ENCODE results near the gene THRAP3.

The THRAP3 gene, protein sequence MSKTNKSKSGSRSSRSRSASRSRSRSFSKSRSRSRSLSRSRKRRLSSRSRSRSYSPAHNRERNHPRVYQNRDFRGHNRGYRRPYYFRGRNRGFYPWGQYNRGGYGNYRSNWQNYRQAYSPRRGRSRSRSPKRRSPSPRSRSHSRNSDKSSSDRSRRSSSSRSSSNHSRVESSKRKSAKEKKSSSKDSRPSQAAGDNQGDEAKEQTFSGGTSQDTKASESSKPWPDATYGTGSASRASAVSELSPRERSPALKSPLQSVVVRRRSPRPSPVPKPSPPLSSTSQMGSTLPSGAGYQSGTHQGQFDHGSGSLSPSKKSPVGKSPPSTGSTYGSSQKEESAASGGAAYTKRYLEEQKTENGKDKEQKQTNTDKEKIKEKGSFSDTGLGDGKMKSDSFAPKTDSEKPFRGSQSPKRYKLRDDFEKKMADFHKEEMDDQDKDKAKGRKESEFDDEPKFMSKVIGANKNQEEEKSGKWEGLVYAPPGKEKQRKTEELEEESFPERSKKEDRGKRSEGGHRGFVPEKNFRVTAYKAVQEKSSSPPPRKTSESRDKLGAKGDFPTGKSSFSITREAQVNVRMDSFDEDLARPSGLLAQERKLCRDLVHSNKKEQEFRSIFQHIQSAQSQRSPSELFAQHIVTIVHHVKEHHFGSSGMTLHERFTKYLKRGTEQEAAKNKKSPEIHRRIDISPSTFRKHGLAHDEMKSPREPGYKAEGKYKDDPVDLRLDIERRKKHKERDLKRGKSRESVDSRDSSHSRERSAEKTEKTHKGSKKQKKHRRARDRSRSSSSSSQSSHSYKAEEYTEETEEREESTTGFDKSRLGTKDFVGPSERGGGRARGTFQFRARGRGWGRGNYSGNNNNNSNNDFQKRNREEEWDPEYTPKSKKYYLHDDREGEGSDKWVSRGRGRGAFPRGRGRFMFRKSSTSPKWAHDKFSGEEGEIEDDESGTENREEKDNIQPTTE

GRCh38 chr1:36223996-36224536 lies at the start of gene THRAP3:
THRAP3 (plus strand) TSS chr1:36224443; CDS start chr1:36282564, 58,121 bp downstream.
- Histone ChIP-seq H3K79me2 (ENCODE audit: control insufficient read depth, insufficient read depth, low read length, unreplicated experiment) (peaks cover 42% of the 10 kb centered on the region), H3K4me3 (ENCODE audit: low read depth, low read length) (peak within 1 kb of the TSS; percentile 98), H3K36me3 (ENCODE audit: insufficient read depth, low read length) (peaks cover 16% of the 10 kb centered on the region; the same call in 1 of the 2 replicates), H3K27ac (ENCODE audit: low read depth, low read length) (peak within 1 kb of the TSS; percentile 98), H3K4me1 (ENCODE audit: control insufficient read depth, insufficient read depth, low read length, unreplicated experiment) (peaks cover 17% of the 10 kb centered on the region), H3K27me3 (ENCODE audit: insufficient read depth, low read length) (no peaks in the 10 kb centered on the region), H2AFZ (ENCODE audit: low read length, unreplicated experiment) (peak within 1 kb of the TSS; percentile 47)

GRCh38 chr1:36174713-36175112 lies 49.5 kb upstream of the THRAP3 start:
- Histone ChIP-seq H2AFZ (ENCODE audit: low read length, unreplicated experiment) (no peak overlapping the region), H3K4me1 (ENCODE audit: control insufficient read depth, insufficient read depth, low read length, unreplicated experiment) (peaks cover 37% of the 10 kb centered on the region), H3K27me3 (ENCODE audit: insufficient read depth, low read length) (no peaks in the 10 kb centered on the region), H3K36me3 (ENCODE audit: insufficient read depth, low read length) (peaks cover 46% of the 10 kb centered on the region), H3K27ac (ENCODE audit: low read depth, low read length) (peak overlapping the region; percentile 69; the same call in 1 of the 2 replicates), H3K4me3 (ENCODE audit: low read depth, low read length) (no peak overlapping the region), H3K79me2 (ENCODE audit: control insufficient read depth, insufficient read depth, low read length, unreplicated experiment) (peaks cover 53% of the 10 kb centered on the region)

DNA sequence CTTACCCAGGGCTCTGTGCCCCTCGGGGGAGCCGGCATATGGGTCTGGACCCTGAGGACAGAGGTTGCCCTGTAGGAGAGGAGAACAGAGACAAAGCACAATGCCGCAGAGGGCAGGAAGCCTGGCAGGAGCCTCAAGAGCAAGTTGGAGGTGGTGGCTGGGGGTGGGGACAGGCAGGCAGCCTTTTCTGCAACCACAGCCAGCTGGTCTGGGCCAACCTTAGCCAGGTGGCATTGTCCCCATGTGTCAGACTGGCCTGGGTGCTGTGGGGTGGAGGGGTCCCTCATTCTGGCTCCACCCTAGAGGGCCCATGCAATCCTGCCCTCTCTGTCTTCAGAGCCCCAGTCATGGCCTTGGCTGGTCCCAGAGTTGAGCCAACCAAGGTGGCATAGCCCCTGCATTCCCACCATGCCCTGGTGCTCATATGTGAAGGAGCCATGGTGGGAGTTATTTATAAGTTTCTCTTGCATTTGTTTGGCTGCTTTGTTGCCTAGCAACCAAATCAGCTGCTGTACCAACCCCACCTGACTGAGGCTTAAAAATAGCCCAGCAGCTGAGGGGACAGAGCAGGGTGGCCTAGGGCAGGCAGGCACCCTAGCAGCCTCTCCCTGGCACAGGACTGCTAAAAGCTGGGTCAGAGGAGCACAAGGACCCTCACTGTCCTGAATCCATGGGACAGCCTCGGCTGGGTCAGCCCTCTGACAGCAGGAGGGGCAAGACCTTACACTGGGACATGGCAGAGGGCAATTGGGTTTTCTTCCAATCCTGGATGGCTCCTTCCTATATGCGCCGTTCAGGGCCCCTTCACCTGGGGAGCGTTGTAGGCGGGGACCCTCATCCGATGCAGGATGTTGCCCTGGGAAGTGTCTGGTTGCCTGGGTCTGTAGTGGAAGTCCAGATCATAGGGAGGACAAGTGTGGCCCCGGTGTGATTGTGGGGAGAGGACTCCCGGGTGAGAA lies 48.8 kb upstream of the THRAP3 start:
- Histone ChIP-seq H3K36me3 (ENCODE audit: insufficient read depth, low read length) (peaks cover 46% of the 10 kb centered on the region), H3K27me3 (ENCODE audit: insufficient read depth, low read length) (no peaks in the 10 kb centered on the region), H3K4me3 (ENCODE audit: low read depth, low read length) (no peak overlapping the region), H3K79me2 (ENCODE audit: control insufficient read depth, insufficient read depth, low read length, unreplicated experiment) (peaks cover 47% of the 10 kb centered on the region), H3K27ac (ENCODE audit: low read depth, low read length) (peak overlapping the region; percentile 69; the same call in 1 of the 2 replicates), H2AFZ (ENCODE audit: low read length, unreplicated experiment) (no peak overlapping the region), H3K4me1 (ENCODE audit: control insufficient read depth, insufficient read depth, low read length, unreplicated experiment) (peaks cover 36% of the 10 kb centered on the region)

DNA sequence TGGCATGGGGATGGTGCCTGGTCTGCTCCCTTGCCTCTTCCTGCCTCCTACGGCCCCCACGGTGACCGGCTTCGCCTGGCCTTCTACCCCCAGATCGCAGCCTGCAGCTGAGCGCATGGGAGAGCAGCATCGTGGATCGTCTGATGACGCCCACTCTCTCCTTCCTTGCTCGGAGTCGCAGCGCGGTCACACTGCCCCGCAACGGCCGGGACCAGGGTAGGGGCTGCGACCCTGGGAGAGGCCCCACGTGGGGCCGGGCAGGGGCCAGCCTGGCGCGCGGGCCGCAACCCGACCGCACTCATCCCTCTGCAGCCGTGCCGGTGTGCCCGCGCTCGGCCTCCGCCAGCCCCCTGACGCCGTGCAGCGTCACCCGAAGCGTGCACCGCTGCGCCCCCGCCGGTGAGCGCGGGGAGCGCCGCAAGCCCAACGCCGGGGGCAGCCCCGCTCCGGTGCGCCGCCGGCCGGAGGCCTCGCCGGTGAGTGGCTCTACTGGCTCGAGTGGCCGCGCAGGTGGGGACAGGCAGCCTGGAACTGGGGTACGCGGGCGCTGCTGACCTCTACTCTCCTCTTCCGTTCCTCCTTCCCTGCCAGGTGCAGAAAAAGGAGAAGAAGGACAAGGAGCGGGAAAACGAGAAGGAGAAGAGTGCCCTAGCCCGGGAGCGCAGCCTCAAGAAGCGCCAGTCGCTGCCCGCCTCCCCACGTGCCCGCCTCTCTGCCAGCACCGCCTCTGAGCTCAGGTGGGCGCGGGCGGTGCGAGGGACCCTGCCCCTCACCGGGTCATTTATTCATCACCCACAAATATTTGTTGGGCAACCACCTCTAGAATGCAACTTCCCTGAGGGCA lies 47.9 kb upstream of the THRAP3 start:
- H3K27ac ChIP-seq (ENCODE audit: low read depth, low read length) = peak overlapping the region; percentile 69; the same call in 1 of the 2 replicates
- H2AFZ ChIP-seq (ENCODE audit: low read length, unreplicated experiment) = no peak overlapping the region
- H3K79me2 ChIP-seq (ENCODE audit: control insufficient read depth, insufficient read depth, low read length, unreplicated experiment) = peaks cover 38% of the 10 kb centered on the region
- peaks cover 27% of the 10 kb centered on the region for H3K4me1 ChIP-seq (ENCODE audit: control insufficient read depth, insufficient read depth, low read length, unreplicated experiment)
- no peaks in the 10 kb centered on the region for H3K27me3 ChIP-seq (ENCODE audit: insufficient read depth, low read length)
- no peak overlapping the region for H3K4me3 ChIP-seq (ENCODE audit: low read depth, low read length)
- peaks cover 47% of the 10 kb centered on the region; the same call in 1 of the 2 replicates for H3K36me3 ChIP-seq (ENCODE audit: insufficient read depth, low read length)

DNA sequence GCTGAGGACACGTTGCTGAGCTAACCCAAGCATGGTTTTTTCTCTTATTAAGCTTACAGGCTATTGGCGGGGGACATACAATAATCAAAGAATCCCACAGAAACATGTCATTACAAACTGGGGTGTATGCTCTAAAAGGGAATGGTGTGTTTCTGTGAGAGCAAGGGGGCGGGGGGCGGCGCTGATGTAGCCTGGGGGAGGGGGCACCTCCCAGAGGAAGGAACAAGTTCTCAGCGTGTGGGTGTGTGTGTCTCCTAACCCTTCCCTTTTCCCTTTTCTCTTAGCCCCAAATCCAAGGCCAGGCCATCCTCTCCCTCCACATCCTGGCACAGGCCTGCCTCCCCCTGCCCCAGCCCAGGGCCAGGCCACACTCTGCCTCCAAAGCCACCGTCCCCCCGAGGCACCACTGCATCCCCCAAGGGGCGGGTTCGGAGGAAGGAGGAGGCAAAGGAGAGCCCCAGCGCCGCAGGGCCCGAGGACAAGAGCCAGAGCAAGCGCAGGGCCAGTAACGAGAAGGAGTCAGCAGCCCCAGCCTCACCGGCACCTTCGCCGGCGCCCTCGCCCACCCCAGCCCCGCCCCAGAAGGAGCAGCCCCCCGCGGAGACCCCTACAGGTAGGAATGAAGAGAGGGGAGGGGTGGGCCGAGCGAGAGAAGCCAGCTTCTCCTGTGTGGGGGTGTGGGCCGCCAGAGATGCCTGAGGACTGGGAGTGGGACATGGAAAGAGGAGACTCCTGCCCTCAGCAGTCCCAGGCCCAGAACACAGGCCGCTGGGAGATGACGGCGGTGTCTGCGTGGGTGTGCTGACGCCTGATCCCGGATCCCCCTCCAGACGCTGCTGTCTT lies 46.4 kb upstream of the THRAP3 start:
- Histone ChIP-seq H3K4me3 (ENCODE audit: low read depth, low read length) (no peak overlapping the region), H2AFZ (ENCODE audit: low read length, unreplicated experiment) (no peak overlapping the region), H3K27me3 (ENCODE audit: insufficient read depth, low read length) (no peaks in the 10 kb centered on the region), H3K36me3 (ENCODE audit: insufficient read depth, low read length) (peaks cover 37% of the 10 kb centered on the region; the same call in 1 of the 2 replicates), H3K27ac (ENCODE audit: low read depth, low read length) (no peak overlapping the region), H3K4me1 (ENCODE audit: control insufficient read depth, insufficient read depth, low read length, unreplicated experiment) (peaks cover 16% of the 10 kb centered on the region), H3K79me2 (ENCODE audit: control insufficient read depth, insufficient read depth, low read length, unreplicated experiment) (peaks cover 25% of the 10 kb centered on the region)

DNA sequence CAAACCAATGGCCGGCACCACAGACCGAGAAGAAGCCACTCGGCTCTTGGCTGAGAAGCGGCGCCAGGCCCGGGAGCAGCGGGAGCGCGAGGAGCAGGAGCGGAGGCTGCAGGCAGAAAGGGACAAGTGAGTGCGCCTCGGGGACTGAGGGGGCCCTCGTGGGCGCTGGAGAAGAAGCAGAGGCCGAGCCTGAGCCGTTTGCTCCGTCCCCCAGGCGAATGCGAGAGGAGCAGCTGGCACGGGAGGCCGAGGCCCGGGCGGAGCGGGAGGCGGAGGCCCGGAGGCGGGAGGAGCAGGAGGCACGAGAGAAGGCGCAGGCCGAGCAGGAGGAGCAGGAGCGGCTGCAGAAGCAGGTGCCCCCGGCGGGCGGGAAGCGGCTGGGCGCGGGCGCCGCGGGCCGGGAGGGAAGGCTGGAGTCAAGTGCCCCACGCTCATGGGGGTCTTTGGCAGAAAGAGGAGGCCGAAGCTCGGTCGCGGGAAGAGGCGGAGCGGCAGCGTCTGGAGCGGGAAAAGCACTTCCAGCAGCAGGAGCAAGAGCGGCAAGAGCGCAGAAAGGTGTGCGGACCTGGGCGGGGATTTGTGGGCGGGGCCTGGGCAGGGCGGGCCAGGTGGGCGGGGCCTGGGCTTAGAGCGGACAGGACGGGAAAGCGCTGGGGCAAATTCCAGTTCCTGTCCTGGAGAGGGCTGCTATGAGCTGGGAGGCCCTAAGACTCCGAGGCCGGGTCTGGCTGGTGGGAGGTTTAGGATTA lies 45.6 kb upstream of the THRAP3 start:
- Histone ChIP-seq H3K27me3 (ENCODE audit: insufficient read depth, low read length) (no peaks in the 10 kb centered on the region), H3K4me3 (ENCODE audit: low read depth, low read length) (no peak overlapping the region), H2AFZ (ENCODE audit: low read length, unreplicated experiment) (no peak overlapping the region), H3K36me3 (ENCODE audit: insufficient read depth, low read length) (peaks cover 32% of the 10 kb centered on the region; the same call in 1 of the 2 replicates), H3K27ac (ENCODE audit: low read depth, low read length) (no peak overlapping the region), H3K79me2 (ENCODE audit: control insufficient read depth, insufficient read depth, low read length, unreplicated experiment) (peaks cover 19% of the 10 kb centered on the region), H3K4me1 (ENCODE audit: control insufficient read depth, insufficient read depth, low read length, unreplicated experiment) (peaks cover 7% of the 10 kb centered on the region)

DNA sequence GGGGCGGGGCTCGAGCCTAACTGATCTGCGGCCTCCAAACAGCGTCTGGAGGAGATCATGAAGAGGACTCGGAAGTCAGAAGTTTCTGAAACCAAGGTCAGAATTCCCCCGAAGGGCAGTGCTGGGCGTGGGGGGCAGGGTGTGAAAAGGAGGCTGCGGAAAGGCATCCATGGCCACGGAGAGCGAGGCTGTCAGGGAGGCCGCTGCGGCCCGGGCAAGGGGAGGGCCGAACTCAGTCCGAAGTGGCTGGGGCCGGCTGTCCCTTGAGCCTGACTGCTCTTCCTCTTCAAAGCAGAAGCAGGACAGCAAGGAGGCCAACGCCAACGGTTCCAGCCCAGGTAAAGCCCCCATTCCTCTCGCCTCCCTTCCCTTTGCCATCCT lies 45.0 kb upstream of the THRAP3 start:
- Histone ChIP-seq H3K79me2 (ENCODE audit: control insufficient read depth, insufficient read depth, low read length, unreplicated experiment) (peaks cover 14% of the 10 kb centered on the region), H3K27me3 (ENCODE audit: insufficient read depth, low read length) (no peaks in the 10 kb centered on the region), H2AFZ (ENCODE audit: low read length, unreplicated experiment) (no peak overlapping the region), H3K27ac (ENCODE audit: low read depth, low read length) (no peak overlapping the region), H3K36me3 (ENCODE audit: insufficient read depth, low read length) (peaks cover 26% of the 10 kb centered on the region; the same call in 1 of the 2 replicates), H3K4me1 (ENCODE audit: control insufficient read depth, insufficient read depth, low read length, unreplicated experiment) (peaks cover 2% of the 10 kb centered on the region), H3K4me3 (ENCODE audit: low read depth, low read length) (no peak overlapping the region)

GRCh38 chr1:36182734-36183133 lies 41.5 kb upstream of the THRAP3 start:
- peak overlapping the region; percentile 9; the same call in 1 of the 2 replicates for H3K27ac ChIP-seq (ENCODE audit: low read depth, low read length)
- H2AFZ ChIP-seq (ENCODE audit: low read length, unreplicated experiment) = no peak overlapping the region
- no peaks in the 10 kb centered on the region for H3K79me2 ChIP-seq (ENCODE audit: control insufficient read depth, insufficient read depth, low read length, unreplicated experiment)
- peaks cover 3% of the 10 kb centered on the region for H3K4me1 ChIP-seq (ENCODE audit: control insufficient read depth, insufficient read depth, low read length, unreplicated experiment)
- peaks cover 8% of the 10 kb centered on the region; the same call in 1 of the 2 replicates for H3K36me3 ChIP-seq (ENCODE audit: insufficient read depth, low read length)
- no peaks in the 10 kb centered on the region for H3K27me3 ChIP-seq (ENCODE audit: insufficient read depth, low read length)
- no peak overlapping the region for H3K4me3 ChIP-seq (ENCODE audit: low read depth, low read length)
